Activated CD8-positive, alpha-beta memory T cell treated with anti-CD3 and anti-CD28 coated beads, Interleukin-2, amount 50 U/mL, for 1 hour (primary cell): ENCODE results near the gene PRDM16.

Source experiments
- DNase-seq: peaks from one replicate; pipeline ENCODE4 v3.0.0-alpha.2; 2020; ENCODE audit errors: extremely low read depth

PRDM16 gene

DNA sequence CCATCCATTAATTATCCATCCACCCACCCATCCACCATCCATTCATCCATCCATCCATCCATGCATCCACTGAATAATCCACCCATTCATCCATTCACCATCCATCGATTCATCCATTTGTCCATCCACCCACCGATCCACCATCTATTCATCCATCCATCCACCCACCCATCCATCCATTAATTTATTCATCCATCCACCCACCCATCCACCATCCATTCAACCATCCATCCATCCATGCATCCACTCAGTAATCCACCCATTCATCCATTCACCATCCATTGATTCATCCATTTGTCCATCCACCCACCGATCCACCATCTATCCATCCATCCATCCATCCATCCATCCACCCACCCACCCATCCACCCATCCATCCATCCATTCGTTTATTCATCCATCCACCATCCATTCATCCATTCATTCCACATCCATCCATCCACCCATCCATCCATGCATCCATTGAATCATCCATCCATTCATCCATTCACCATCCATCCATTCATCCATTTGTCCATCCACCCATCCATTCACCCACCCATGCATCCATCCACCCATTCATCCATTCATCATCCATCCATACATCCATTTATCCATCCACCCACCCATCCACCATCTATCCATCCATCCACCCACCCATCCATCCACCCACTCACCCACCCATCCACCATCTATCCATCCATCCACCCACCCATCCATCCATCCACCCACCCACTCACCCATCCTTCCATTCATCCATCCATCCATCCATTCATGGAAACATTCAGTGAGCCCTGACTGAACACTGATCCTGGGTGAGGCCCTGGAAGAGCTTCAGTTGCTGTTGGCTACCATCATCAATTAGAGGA is 302.1 kb downstream of the PRDM16 start:
- no peak for DNase-seq

DNA sequence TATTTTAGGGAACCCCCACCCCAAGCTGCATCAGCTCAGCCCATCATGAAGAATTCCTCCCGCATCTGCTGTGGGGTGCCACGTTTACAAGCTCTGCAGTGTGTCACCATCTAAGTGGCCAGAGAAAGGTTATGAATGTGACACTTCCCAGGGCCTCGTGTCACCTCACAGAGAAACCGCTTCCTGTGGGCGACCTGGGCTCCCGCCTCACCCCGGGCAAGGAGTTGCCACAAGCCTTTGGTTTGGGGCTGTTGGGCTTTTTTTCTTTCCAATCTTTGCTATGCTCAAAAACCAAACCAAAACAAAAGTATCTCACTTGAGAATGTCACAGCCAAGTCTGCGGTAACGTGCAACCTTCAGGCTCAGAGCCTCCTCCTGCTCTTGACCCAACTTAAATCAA is 303.3 kb downstream of the PRDM16 start:
- DNase-seq: no peak

DNA sequence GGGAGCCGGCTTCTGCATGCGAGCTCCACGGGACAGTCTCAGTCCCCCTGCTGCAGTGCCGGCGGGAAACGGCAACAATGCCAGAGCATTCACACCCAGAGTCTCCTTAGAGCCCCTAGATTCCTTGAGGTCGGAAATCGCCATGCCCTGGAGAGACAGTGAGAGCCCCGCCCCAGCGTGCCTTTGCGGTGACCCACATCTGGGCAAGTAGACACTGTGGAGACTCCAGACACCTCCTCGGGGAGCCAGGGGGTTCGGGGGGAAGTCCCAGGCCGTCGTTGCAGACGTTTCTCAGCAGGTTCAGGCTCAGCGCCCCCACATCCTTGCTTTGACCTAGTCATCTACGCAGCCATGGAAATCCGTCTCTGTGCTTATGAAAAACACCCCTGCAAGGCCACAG is 304.2 kb downstream of the PRDM16 start:
- DNase-seq: no peak

DNA sequence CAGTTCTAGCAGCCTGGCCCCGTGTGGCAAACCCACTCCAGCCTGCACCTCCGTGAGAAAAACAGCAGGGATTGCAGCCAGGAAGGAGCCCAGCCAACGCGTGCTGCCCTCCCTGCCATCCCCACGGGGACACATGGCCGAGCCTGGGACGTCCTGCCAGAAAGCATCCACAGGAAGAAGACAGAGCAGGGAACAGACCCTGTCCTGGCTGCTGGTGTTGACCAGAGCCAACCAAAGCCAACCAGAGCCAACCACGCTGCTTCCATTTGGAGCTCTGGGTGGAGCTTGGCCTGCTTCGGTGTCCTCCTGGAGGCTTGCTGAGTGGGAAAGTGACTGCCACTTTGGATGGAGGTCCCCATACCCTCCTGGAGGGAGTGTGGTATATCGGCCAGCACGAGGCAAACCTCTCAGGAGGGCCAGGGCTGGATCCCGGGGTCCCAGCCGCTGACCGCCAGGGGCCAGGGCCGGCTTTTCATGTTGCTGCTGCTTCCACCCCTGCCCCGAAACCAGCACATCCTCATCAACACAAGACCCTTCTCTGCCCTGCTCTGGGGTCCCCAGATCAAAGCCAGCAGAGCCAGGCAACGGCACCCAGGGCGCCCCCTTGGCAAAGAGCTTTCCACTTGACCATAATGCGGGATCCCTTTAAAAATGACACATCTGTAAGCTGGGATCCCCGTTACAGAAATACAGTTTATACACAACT is 304.9 kb downstream of the PRDM16 start:
- no peak for DNase-seq

DNA sequence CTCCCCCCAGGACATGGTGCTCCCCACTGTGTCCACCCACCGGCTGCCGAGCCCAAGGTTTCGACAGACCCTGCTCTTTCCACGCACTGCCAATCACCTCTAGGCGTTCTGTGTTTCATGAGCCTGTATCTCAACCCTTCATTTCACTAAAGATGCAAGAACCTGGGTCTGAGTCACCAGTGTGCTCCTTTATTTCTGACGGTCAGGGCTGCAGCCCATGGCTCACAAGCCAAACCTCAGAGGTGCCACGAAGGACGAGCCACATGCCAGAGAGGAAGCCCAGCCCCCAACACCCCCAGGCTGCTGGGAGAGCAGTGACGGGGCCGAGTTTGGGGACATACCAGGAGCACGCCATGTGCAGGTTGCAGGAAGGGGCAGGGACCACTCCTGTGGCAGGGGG is 306.2 kb downstream of the PRDM16 start:
- DNase-seq: no peak

DNA sequence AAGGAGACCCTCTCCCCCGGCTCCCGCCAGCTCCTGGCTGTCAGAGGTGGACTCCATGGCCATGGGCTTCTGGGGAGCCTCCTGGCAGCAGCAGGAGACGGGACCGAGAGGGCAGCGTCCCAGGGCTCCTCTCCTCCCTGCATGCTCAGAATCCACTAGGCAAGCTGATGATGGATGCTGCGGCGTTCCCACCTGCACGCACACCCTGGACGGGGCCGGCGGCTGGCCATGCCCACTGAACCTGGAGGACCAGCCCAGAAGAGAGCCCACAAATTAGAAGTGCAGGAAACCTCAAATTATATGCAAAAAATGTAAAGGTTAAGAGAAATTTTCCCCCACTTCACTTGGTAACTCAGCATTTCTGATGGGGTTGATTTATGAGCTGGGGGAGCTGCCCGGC is 308.2 kb downstream of the PRDM16 start:
- no peak for DNase-seq

DNA sequence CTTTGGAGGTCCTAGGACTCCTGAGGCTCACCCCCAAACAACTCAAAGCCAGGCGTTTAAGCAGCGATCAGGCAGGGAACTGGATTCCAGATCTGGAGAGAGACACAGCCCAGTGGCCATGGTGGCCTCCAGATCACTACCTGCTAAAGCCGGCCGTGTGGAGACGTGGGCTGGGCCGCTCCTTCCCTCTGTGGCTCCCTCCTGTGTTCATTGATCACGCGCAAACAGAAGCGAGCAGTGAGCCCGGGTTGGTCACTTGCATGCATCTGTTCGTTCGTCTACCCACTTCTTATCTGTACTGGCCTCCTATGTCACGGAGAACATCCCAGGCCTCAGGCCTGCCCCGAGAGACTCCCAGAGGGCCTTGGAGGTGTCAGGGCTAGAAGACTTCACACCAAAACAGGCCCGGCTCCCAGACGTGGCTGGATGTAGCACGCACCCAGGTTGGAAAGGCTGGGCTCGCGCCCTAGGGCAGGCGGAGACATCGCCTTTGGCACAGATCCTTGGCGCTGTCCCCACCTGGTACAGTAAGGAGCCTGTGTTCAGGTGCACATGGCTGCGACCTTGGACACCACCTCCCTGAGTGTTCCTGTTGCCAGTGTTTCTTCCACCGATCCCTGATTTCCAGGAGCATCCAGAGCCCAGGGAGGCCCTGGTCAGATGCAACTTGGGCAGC is 308.7 kb downstream of the PRDM16 start:
- DNase-seq: no peak

DNA sequence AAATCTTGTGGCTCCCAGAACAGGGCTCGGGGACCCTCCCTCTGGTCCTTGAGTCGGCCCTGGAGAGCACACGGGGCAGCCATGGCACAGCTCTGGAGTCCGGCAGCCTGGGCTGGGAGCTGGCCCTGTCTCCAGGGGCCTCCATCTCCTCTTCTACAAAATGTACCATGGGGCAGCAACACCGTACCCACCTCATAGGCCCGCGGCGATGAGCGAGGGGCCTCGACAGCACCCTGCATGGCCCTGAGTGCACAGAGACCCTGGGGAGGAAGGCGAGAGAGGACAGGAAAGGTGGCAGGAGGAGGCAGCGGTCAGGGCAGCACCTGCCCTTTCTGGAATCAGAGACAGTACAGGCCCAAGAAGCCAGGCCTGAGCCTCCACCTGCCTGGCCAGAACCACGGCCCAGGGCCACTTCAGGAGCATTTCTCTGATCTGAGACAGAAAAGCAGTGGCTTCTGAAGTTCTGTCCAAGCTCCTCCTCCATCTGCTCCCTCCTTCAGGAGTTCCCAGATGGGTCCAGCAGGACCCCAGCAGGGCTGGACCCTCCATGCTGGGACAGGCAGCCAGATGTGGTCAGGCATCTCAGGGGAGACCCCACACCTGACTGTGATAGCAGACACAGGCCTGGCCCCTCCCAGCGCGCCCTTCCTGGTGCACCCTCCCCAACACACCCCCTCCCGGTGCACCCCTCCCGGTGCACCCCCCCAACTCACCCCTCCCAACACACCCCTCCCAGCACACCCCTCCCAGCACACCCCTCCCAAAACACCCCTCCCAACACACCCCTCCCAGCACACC is 309.6 kb downstream of the PRDM16 start:
- no peak for DNase-seq

DNA sequence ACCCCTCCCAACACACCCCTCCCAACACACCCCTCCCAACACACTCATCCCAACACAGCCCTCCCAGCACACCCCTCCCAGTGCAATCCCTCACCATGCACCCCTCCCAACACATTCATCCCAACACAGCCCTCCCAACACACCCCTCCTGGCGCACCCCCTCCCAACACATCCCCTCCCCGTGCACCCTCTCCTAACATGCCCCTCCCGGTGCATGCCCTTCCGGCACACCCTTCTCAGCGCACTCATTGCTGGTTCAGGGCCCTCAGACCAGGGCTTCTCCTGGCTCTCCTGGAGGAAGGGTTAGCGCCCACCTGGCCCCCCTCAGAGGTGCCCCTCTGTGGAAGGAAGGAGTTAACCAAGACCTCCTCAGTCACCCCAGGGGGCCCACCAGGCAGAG is 310.9 kb downstream of the PRDM16 start:
- DNase-seq: no peak

DNA sequence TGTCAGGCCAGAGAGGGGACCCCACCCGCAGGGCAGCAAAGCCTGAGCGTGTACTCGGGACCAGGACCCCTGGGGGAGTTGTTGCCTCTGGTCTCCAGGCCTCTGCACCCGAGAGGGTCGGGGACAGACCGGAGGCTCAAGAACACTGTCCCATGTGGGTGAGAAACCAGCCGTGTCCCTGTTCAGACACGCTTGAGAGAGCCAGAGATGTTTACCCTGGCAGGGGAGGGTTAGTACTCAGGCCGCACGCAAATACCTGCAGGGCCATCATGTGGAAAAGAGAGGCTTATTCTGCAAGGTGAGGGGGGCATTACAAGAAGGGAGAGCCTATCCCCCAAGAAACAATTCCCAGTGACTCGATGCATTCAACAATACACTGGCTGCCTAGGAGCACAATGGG is 311.5 kb downstream of the PRDM16 start:
- no peak for DNase-seq

DNA sequence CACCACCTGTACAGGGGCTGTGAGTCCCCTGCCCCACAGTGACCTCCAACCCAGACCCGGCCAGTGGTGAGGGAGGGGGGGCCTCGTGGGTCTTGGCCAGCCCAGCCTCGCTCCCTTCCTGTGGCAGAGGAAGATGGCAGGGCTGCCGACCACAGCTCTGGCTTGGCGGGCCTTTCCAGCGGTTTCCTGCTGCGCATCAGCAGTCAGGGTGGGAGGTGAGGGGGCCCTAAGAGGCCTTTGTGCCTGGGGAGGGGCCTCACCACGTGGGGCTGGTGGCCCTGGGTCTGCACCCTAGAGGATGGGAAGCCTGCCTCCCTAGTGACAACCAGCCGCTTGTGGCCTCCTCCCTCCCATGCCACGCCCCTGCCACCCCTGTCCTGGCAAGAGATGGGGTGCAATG is 312.9 kb downstream of the PRDM16 start:
- DNase-seq: no peak

DNA sequence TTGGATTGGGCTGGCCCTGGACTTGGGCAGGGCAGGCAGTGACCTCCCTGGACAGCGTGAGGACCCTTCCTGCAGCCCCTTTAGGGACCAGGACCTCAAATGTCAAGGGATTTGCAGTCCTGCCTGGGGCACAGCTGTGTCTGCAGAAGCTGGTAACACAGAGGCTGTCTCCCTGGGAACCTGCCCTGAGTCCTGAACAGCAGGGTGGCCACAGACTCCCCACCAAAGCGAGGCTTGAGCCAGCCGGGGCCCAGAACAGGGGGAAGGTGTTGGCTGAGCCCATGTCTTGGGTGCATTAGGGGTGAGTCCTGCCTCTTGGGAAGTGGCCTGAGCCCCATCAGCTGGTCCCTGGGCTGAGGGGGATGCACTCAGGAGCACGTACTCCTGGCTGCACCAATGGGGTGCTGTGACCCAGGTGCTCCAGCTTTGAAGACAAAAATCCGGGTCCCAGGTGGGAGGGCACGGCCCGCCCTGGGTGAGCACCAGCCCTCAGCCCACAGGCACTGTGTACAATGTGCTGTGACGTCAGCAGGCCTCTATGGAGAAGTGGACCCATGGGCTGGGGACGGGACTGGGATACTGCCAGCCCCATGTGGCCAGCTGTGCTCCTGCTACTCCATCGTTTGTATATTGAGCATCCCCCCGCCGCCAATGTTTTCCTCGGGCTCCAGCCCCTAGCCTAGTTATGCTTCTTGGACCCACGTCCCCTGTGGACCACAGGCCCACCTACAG is 313.5 kb downstream of the PRDM16 start:
- no peak for DNase-seq

DNA sequence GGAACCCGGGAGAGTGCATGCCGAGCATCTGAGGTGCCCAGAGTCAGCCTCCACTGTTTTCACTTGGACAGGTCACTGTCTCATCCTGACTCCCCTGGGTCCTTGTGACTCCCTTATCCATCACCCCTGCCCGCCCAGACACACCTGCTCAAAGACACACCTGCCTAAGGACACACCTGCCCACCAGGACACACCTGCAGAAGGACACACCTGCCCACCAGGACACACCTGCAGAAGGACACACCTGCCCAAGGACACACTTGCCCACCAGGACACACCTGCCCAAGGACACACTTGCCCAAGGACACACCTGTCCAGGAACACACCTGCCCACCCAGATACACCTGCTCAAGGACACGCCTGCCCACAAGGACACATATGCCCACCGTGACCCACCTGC is 314.7 kb downstream of the PRDM16 start:
- DNase-seq: no peak

DNA sequence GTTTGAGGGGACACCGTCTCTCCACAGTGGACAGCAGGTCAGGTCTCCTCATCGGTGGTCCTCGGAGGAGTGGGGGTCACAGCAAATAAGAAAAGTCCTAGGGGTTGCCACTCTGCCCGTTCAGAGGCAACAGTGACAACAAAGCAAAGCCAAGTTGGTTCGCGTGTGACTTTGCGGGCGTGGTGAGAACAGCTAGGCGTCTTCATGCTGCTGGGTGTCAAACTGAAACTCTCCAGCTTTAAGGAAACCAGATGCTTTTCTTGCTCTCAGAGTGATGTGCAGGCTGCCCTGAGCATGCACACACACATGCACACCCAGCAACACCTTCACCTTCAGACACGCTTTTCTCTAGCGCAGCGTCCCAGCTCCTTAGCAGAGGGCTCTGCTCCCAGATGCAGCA is 315.4 kb downstream of the PRDM16 start:
- no peak for DNase-seq

DNA sequence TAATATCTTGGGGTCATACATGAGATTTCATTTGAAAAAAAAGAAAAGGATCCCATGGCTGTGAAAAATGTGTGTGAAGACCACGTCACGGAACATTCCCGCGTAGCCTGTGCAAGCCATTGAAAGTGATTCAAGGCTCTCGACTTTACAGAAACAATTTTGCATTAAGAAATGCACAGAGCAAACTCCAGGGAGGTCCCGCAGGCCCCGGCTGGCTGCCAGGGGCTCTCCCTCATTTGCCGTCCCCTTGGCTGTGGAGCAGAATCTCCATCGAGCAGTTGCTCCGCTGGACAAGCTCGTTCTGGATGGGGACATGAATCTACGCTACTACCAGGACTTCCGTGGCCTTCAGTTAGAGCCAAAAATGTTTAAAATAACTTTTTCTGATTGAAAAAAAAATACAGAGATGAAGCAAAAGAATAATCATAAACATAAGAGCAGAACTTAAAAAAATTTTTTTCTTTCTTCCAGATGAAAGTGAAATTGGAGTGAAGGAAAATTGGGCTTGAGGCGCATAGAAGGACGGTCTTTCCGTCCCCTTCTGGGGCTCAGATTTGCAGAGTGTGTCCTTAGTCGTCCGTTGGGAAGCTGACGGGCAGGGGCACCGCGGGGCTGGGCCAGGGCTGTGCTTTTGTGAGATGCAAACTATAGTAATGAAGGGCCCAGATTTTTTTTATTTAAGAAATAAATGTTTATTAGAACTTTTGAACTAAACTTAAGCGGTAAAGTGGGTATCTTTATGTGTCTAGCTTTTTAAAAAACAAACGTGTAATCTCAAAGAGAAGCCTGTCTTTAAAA is 317.4 kb downstream of the PRDM16 start:
- DNase-seq: no peak

DNA sequence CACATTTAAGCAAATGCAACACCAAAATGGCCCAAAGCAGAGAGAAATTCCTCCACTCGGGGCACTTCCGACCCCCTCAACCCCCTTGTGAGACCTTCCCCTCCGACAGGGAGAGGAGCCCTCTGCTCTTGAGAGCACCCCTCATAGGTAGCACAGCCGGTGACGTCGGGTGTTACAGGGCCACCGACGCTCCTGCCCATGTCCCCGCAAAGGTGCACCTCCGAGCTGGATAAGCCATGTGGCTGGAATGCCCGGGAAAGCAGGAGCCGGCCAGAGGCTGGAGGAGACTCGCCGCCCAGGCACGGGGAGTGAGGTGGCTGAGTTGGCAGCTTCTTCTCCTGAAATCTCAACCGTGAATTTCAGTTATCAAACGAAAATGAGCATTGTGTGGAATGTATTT is 318.4 kb downstream of the PRDM16 start:
- DNase-seq: no peak

DNA sequence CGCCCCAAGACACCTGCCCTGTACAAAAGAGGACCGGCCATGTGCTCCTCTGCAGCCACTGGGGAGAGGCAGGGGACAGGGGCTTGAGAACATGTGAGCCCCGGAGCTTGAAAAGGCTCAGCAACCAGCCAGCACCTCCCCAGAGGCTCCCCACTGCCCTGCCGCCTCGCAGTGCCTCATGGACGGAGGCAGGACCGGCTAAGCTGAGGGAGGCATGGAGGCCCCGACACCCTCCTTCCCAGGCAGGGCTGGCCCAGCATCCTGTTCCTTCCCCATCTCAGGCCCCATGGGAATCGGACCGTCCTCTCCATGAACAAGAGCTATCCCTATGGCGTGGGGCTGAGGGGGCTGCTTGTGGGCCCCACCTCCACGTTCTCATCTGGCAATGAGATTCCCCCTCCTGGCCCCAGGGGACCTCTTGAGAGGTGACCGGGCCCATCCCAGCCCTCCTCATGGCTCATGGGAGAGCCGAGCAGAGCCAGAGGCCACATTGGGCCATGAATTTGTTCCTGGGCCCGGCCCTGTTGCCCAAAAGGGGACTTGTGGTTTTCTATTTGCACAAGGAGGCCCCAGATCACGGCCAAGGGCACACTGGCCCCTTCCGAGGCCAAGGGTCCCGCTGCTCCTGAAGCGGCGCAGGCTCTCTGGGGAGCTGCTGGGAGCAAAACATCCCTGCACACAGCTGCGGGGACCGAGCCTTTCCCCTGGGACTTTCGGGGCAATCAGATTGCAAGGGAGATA is 320.3 kb downstream of the PRDM16 start:
- DNase-seq: no peak

DNA sequence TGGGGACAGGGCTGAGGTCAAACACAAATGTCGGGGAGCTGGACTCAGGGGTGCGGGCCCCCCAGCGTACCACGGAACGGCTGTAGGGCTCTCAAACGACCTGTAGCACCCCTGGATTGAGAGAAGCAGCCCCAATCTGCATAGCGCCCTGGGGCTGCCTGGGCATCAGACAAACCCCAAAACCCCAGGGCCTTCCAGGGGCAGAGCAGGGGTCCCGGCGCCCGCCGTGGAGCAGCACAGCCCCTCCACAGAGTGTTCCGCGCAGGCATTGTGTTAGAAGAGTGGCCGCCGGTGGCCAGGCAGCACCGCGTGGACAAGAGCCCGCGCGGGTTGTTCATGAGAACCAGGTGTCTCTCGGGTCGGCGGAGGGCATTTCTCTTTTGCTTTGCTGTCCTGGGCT is 321.3 kb downstream of the PRDM16 start:
- DNase-seq: no peak

DNA sequence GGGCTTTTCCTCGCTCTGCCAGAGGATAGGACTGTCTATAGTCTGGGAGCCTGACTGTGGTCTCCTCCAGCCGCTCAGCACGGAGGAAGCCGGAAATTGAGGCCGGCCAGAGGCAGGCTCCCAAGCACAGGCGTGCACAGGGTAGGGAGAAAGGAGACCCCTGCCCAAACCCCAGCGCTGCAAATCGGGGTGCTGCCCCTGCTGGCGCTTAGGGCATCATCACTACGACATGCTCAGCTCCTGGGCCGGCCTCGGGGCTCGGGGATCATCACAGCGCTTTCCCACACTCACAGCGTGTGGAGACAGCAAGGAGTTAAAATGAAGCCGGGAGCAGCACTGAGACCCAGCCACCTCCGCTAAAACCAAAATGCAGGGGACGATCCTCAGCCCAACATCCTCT is 322.7 kb downstream of the PRDM16 start:
- DNase-seq: no peak
